C4-2B (cell line): ENCODE measurements around the gene ITGAD.
"Not testable (repeated sequence)": the region's sequence is repeated elsewhere in the genome, so short reads cannot be mapped to it uniquely, and the experiment has no call there.

ENCODE experiments used
- CTCF ChIP-seq: fragments of 450-650 bp; conservative IDR thresholded peaks from 2 replicates; pipeline ENCODE4 v1.5.1; 2017; ENCODE audit warnings: mild to moderate bottlenecking
- ZFX ChIP-seq: fragments of 450-650 bp; IDR thresholded peaks from 2 replicates; pipeline ENCODE4 v1.6.1; 2017

- TF ChIP-seq CTCF, ZFX: not testable (repeated sequence)
These were observed 52.8 kb downstream of the ITGAD start for GRCh38 chr16:31445931-31446330.
